Activated B cell treated with CpG ODN at 0.5 μM for 24 hours (primary cell): ENCODE results near the gene RTEL1. TPM values are rescaled to one million over a fixed set of nuclear protein-coding genes. Genes with fewer than 3 reads are reported as not detected.
A peak's percentile ranks its signal among the peaks of the same experiment; 100 is the strongest.

Experiments
- ATAC-seq: fragments of 200-7000 bp; cut with Tn5 transposase; one replicate; pipeline ENCODE4 v1.10.0; 2021; ENCODE audit warnings: low read depth, mild to moderate bottlenecking, moderate library complexity
- CTCF ChIA-PET: fragments of 350-600 bp; sonication (Branson Sonifier 250); formaldehyde crosslinking; loops from one replicate; lab custom pipeline; 2021; ENCODE audit warnings: antibody characterized with exemption; lab: Charles Lee
- POLR2A ChIA-PET: fragments of 350-600 bp; sonication (Branson Sonifier 250); formaldehyde crosslinking; loops from one replicate; lab custom pipeline; 2021; ENCODE audit warnings: antibody characterized with exemption; lab: Charles Lee
- DNase-seq: peaks from one replicate; pipeline ENCODE4 v3.0.0; 2022
- H3K27ac Mint-ChIP-seq: one replicate; pipeline ENCODE4 v1.8.0; 2020; ENCODE audit warnings: mixed read lengths
- H3K27me3 Mint-ChIP-seq: one replicate; pipeline ENCODE4 v1.8.0; 2021; ENCODE audit warnings: mixed read lengths
- H3K36me3 Mint-ChIP-seq: one replicate; pipeline ENCODE4 v1.8.0; 2021; ENCODE audit warnings: low read depth, mixed read lengths
- H3K4me1 Mint-ChIP-seq: one replicate; pipeline ENCODE4 v1.8.0; 2021; ENCODE audit warnings: mixed read lengths
- H3K4me3 Mint-ChIP-seq: one replicate; pipeline ENCODE4 v1.8.0; 2020; ENCODE audit warnings: mild to moderate bottlenecking, mixed read lengths
- H3K9me3 Mint-ChIP-seq: one replicate; pipeline ENCODE4 v1.8.0; 2020; ENCODE audit warnings: mixed read lengths
- CTCF ChIP-seq: fragments of 200-600 bp; IDR thresholded peaks from one replicate; pipeline ENCODE4 v1.8.0; 2022; ENCODE audit warnings: antibody characterized with exemption, mild to moderate bottlenecking
- intact Hi-C: fragments of 100-400 bp; cut with micrococcal nuclease; formaldehyde crosslinking; loops from one replicate; pipeline ENCODE4 v1.15.1; 2024
- total RNA-seq: library from RNA; stranded (reverse); gene quantifications from 2 replicates; pipeline ENCODE4 v1.2.3, GENCODE V29; 2022

The RTEL1 gene
- total RNA-seq, 1 donor from 2014 or later, result 33.8 TPM

GRCh38 chr20:63694584-63695423 lies 36.7 kb downstream of the RTEL1 start:
- Mint-ChIP-seq H3K27me3 (no peaks in the 10 kb centered on the region), H3K4me3 (no peak overlapping the region), H3K9me3 (no peaks in the 10 kb centered on the region), H3K27ac (no peak overlapping the region), H3K4me1 (peaks cover 19% of the 10 kb centered on the region), H3K36me3 (peaks cover 4% of the 10 kb centered on the region)
- DNase-seq (no peak), ATAC-seq (no peak)
- intact Hi-C loops, result loop anchor here (5.0 kb wide), 1 partner anchor 42 kb away; the partner anchor contains the start of genes LIME1 and SLC2A4RG
- TF ChIP-seq CTCF, result no peak
- ChIA-PET CTCF (no interaction called here), POLR2A (no interaction called here)

- H3K36me3 Mint-ChIP-seq, result peaks cover 7% of the 10 kb centered on the region
- intact Hi-C loops, result loop anchor here (5.0 kb wide), 1 partner anchor 42 kb away; the partner anchor contains the start of genes LIME1 and SLC2A4RG
- CTCF ChIA-PET, result no interaction called here
- DNase-seq (no peak), ATAC-seq (no peak)
- POLR2A ChIA-PET, result interaction anchor here (0.6 to 1.5 kb wide), 6 partner anchors 44 to 237 kb away, joined by 3 to 11 read pairs (median 4); partner anchors contain the start of genes SLC2A4RG and TPD52L2
- peaks cover 19% of the 10 kb centered on the region for H3K4me1 Mint-ChIP-seq
- no peaks in the 10 kb centered on the region for H3K9me3 Mint-ChIP-seq
- H3K4me3 Mint-ChIP-seq, result no peak overlapping the region
- no peaks in the 10 kb centered on the region for H3K27me3 Mint-ChIP-seq
- H3K27ac Mint-ChIP-seq, result no peak overlapping the region
- no peak for TF ChIP-seq CTCF
Measured at GRCh38 chr20:63695424-63696305, 37.6 kb downstream of the RTEL1 start.

- Mint-ChIP-seq H3K27ac (no peak overlapping the region), H3K36me3 (peaks cover 7% of the 10 kb centered on the region), H3K4me1 (peaks cover 19% of the 10 kb centered on the region), H3K9me3 (no peaks in the 10 kb centered on the region), H3K27me3 (no peaks in the 10 kb centered on the region), H3K4me3 (peak overlapping the region; percentile 15)
- intact Hi-C loops, result loop anchor here (5.0 kb wide), 1 partner anchor 41 kb away; the partner anchor contains the start of genes LIME1 and SLC2A4RG
- ChIA-PET CTCF (no interaction called here), POLR2A (interaction anchor here (0.6 to 1.5 kb wide), 6 partner anchors 43 to 237 kb away, joined by 3 to 11 read pairs (median 4); partner anchors contain the start of genes SLC2A4RG and TPD52L2)
- TF ChIP-seq CTCF, result no peak
- DNase-seq (no peak), ATAC-seq (peak; percentile 68)
Measured at GRCh38 chr20:63696306-63696627, 38.2 kb downstream of the RTEL1 start.

- no peak for TF ChIP-seq CTCF
- intact Hi-C loops, result loop anchor here (5.0 kb wide), 1 partner anchor 41 kb away; the partner anchor contains the start of genes LIME1 and SLC2A4RG
- peak; percentile 32 for ATAC-seq
- Mint-ChIP-seq H3K4me3 (peak within 1 kb of the TSS; percentile 15), H3K27me3 (no peaks in the 10 kb centered on the region), H3K9me3 (no peaks in the 10 kb centered on the region), H3K27ac (no peak within 1 kb of the TSS), H3K4me1 (peaks cover 19% of the 10 kb centered on the region), H3K36me3 (peaks cover 7% of the 10 kb centered on the region)
- CTCF ChIA-PET, result no interaction called here
- no peak for DNase-seq
- POLR2A ChIA-PET, result interaction anchor here (0.5 to 2.6 kb wide), 5 partner anchors 11 to 168 kb away, joined by 3 to 12 read pairs (median 4); partner anchors contain the start of genes ARFRP1, SLC2A4RG, TPD52L2 and ZGPAT
Measured at GRCh38 chr20:63696628-63697356, 38.7 kb downstream of the RTEL1 start, which contains the start of gene TNFRSF6B. Gene TNFRSF6B, plus strand, starts transcription at chr20:63696652. Its CDS starts 116 bp downstream, at chr20:63696768.
